ENCODE results near the gene RNF41.
"Not testable (repeated sequence)": the region's sequence is repeated elsewhere in the genome, so short reads cannot be mapped to it uniquely, and the experiment has no call there.

The RNF41 gene

DNA sequence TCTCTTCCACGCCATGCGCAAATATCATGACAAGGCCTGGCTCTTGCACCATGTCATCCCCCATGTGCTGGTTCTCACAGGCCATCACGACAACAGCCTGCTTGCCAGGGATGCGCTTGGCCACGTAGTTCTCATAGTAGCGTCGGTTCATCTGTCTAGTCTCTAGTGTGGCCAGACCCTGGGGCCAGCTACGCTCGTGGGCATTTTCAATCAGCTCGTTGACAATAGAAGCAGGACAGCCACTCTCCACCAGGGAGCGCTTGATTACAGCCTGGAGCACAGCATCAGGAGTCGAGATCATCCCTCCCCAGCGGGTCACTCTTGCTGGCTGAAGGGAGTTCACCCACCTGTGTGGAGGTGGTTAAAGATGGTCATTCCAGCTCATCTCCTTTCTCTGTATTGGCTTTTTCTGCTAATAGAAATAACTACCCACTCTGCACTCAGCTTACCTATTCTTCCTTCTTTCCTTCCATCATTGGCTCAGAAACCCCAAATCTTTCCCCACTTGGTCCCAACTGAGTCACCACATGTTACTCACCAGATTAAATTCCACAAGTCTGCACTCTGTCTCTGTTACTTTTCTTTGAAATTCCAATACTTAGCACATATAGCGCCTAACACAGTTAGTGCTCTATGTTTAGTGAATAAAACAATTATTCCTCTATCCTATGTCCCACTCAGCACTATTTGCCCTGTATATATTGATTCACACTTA lies 15.1 kb downstream of the RNF41 start:
- peak; percentile 36 for DNase-seq

DNA sequence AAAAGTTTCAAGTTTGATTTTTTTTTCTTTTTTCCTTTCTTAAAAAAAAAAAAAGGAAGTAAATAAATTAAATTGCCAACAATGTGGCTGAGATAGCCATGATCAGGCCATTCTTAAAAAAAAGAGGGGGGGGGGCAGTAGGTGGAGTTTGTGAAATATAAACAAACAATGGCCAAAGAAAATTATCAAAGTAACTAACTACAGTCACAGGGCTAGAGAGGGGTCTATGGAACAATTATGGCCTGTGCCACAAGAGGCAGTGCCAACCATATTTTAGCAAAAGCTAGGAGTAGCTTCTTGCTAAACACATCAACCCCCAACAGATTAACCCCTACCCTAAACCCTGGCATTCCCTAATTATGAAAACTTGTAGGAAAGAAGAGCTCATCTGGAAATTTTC lies 16.3 kb downstream of the RNF41 start:
- DNase-seq, result no peak

GRCh38 chr12:56204275-56204674 lies 17.4 kb downstream of the RNF41 start:
- no peak for DNase-seq

GRCh38 chr12:56202838-56203237 lies 18.9 kb downstream of the RNF41 start:
- DNase-seq, result no peak

GRCh38 chr12:56202366-56202765 lies 19.4 kb downstream of the RNF41 start:
- DNase-seq, result no peak

GRCh38 chr12:56198836-56199235 lies 22.9 kb downstream of the RNF41 start:
- DNase-seq, result no peak

GRCh38 chr12:56197921-56198635 lies 23.6 kb downstream of the RNF41 start:
- no peak for DNase-seq

- DNase-seq, result not testable (repeated sequence)
Measured at GRCh38 chr12:56196818-56197550, 24.7 kb downstream of the RNF41 start.

GRCh38 chr12:56193025-56193578 lies 28.6 kb downstream of the RNF41 start:
- peak; percentile 86 for DNase-seq

- DNase-seq, result no peak
Measured at GRCh38 chr12:56192582-56192981, 29.1 kb downstream of the RNF41 start.

GRCh38 chr12:56190695-56191155 lies 31.0 kb downstream of the RNF41 start:
- no peak for DNase-seq

- peak; percentile 90 for DNase-seq
Measured at GRCh38 chr12:56189918-56190694, 31.6 kb downstream of the RNF41 start.

- DNase-seq, result peak; percentile 87
Measured at GRCh38 chr12:56189099-56189917, 32.4 kb downstream of the RNF41 start, which contains the start of gene SMARCC2. SMARCC2 (minus strand) TSS chr12:56189483; CDS start chr12:56189461, 22 bp downstream.

GRCh38 chr12:56188778-56189098 lies 33.0 kb downstream of the RNF41 start:
- no peak for DNase-seq

DNA sequence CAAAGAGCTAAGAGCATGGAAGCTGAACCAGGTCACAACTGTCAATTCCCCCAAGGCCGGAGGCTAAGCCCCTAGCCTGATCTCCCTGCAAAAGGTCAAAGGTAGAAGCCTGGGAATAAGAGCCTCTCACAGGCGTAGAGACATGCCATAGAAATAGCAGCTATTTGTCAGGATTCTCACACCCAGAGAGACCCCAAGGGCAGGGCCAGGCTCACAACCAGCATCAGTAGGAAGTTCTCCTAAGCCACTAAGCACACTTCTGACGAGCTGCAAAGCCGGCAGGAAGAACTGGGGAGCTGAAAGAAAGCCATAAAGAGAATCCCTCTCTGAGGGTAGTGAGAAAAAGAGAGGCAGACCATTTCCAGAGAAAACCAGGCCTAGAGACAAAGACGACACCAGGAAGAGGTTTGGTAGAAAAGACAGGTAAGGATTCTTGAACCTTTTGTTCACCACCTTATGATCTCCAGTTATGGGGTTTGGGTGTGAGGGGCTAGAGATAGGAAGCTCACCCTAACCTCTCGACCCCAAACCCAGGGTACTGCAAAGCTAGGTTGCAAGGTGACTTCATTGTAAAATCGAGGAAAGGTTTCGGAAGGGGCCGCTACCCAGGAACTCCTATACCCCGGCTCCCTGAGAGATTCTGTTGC lies 33.5 kb downstream of the RNF41 start:
- DNase-seq, result no peak

DNA sequence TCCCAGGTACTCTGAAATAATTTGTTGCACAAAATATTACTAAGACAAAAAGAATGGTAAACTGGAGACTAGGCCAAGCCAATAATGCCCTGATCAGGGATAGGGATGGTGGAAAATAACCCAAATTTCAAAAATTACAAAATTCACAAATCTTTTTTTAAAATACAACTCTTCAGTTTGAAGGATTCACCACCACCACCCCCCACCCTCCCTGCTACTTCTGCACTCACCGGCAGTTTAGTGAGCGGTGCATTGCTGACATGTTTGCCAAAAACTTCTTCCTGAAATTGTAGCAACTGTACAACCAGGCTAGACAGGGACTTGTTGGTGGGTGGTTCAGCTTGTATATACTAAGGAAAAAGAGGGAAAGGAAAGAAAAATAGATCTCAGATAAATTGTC lies 34.8 kb downstream of the RNF41 start:
- DNase-seq, result no peak

DNA sequence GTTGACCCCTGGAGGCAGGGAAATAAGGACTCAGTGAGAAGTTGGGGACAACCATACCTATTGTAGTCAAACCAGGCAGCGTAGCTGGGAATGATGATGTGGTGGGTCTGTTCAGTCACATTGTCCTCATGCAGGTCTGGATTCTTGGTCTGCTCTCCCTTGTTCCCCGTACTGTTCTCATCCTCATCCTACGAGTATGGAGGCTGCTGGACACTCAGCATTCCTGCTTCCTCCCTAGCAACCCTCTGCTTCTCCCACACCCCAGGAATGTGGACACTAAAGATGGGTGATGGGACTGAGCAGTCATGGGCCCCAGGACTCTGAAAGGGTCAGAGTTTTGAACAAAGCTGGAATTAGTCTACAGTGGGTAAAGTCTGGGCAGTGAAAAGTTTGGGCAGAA lies 43.4 kb downstream of the RNF41 start:
- DNase-seq, result no peak

DNA sequence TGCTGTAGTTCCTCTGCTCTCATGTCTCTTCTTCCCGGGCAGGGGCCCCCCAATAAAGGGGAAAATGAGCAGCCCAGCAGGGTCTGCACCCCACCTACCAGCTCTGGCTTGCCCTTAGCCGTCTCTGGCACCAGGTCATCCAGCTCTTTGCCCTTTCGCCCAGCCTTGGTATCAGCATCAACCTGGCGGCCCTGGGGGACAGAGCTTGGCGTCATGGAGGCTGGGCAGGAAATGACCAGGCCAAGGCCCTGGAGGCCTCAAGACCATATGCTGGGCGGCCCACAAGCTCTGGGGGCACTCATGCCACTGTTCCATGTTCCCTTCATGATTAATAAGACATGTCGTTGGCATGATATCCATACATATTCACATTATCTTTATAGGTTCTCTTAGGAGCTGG lies 48.9 kb downstream of the RNF41 start:
- DNase-seq, result no peak

- DNase-seq, result no peak
Measured at GRCh38 chr12:56169229-56169759, 52.4 kb downstream of the RNF41 start.

- DNase-seq, result no peak
Measured at GRCh38 chr12:56165369-56165768, 56.4 kb downstream of the RNF41 start.

GRCh38 chr12:56164345-56164729 lies 57.4 kb downstream of the RNF41 start:
- DNase-seq, result no peak
